Measurements from ENCODE around the gene CACNB4. TPM values are rescaled to one million over a fixed set of nuclear protein-coding genes. Genes with fewer than 3 reads are reported as not detected.

Gene CACNB4
- total RNA-seq, 1 experiment from 2014 or later = 0.19 TPM

DNA sequence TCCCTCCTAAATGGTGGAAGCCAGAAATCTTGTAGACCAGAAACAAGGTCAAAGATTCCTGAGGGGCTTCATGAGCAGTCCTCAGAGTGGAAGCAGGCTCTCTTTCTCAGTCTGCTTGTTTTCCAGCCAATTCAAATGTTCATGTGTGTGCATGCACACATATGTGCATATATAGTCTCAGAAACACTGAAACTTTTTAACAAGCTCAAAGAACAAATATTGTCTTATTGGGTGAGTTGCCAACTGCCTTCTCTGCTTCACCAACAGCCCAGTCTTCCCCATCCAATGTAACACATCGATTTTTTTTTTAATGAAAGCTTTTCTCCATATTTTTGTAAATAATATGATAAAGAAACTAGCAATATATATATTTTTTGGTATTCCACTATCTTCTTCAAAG lies 3.7 kb downstream of the CACNB4 start:
- Histone ChIP-seq H3K4me3 (ENCODE audit: low read depth, low read length, poor library complexity, severe bottlenecking) (no peak overlapping the region), H3K27me3 (replicated peaks; ENCODE audit: insufficient read depth, low read depth, low read length, poor library complexity) (peaks cover 60% of the 10 kb centered on the region), H3K4me1 (ENCODE audit: insufficient read depth, low read length, poor library complexity, severe bottlenecking) (peaks cover 15% of the 10 kb centered on the region), H3K27ac (ENCODE audit: low read depth, low read length, poor library complexity, severe bottlenecking) (no peak overlapping the region), H3K9me3 (ENCODE audit: low read depth, low read length, poor library complexity, severe bottlenecking) (no peaks in the 10 kb centered on the region), H3K36me3 (ENCODE audit: insufficient read depth, low read length, poor library complexity, severe bottlenecking) (no peaks in the 10 kb centered on the region)
- BruUV-seq (replicated peaks) = no TSS peak
- DNase-seq (ENCODE audit: low spot score) = no peak
- no peak for TF ChIP-seq CTCF (conservative IDR thresholded peaks at IDR 0.05; ENCODE audit: low read depth, low read length)
- TF ChIP-seq EZH2 (IDR thresholded peaks at IDR 0.05; ENCODE audit: borderline replicate concordance, low read depth, low read length, poor library complexity, severe bottlenecking) = no peak
- ChIA-PET POLR2A (ENCODE audit: low non-redundant PET) (no interaction called here), CTCF (no interaction called here)
- intact Hi-C loops (cut with micrococcal nuclease; ENCODE audit: unreplicated experiment) = no loop called here

DNA sequence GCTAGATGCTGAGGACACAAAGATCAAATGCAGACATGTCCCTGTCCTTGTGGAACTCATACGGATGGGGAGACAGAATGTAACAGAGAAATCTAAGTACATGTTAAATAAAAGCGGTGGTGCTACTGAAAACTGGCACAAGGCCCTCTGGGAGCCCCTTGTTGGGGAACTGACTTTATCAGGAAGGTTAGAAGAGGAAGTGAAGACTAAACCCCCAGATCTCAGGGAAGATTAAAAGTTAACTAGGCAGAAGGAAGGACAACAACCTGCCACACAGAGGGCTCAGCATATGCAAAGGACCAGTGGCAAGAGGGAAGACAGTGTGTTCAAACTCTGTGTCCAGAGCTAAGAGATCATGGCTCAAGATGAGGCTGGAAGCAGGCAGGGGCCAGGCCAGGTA lies 4.8 kb downstream of the CACNB4 start:
- no peak overlapping the region for H3K27ac ChIP-seq (ENCODE audit: low read depth, low read length, poor library complexity, severe bottlenecking)
- peaks cover 15% of the 10 kb centered on the region for H3K4me1 ChIP-seq (ENCODE audit: insufficient read depth, low read length, poor library complexity, severe bottlenecking)
- no TSS peak for BruUV-seq (replicated peaks)
- H3K36me3 ChIP-seq (ENCODE audit: insufficient read depth, low read length, poor library complexity, severe bottlenecking) = no peaks in the 10 kb centered on the region
- CTCF ChIA-PET = no interaction called here
- no peaks in the 10 kb centered on the region for H3K9me3 ChIP-seq (ENCODE audit: low read depth, low read length, poor library complexity, severe bottlenecking)
- no peak overlapping the region for H3K4me3 ChIP-seq (ENCODE audit: low read depth, low read length, poor library complexity, severe bottlenecking)
- H3K27me3 ChIP-seq (replicated peaks; ENCODE audit: insufficient read depth, low read depth, low read length, poor library complexity) = peaks cover 48% of the 10 kb centered on the region
- TF ChIP-seq EZH2 (IDR thresholded peaks at IDR 0.05; ENCODE audit: borderline replicate concordance, low read depth, low read length, poor library complexity, severe bottlenecking) (no peak), CTCF (conservative IDR thresholded peaks at IDR 0.05; ENCODE audit: low read depth, low read length) (no peak)
- intact Hi-C loops (cut with micrococcal nuclease; ENCODE audit: unreplicated experiment) = no loop called here
- POLR2A ChIA-PET (ENCODE audit: low non-redundant PET) = no interaction called here
- no peak for DNase-seq (ENCODE audit: low spot score)

- CTCF ChIA-PET = no interaction called here
- no peaks in the 10 kb centered on the region for H3K36me3 ChIP-seq (ENCODE audit: insufficient read depth, low read length, poor library complexity, severe bottlenecking)
- intact Hi-C loops (cut with micrococcal nuclease; ENCODE audit: unreplicated experiment) = no loop called here
- no peak for DNase-seq (ENCODE audit: low spot score)
- peaks cover 12% of the 10 kb centered on the region for H3K4me1 ChIP-seq (ENCODE audit: insufficient read depth, low read length, poor library complexity, severe bottlenecking)
- no TSS peak for BruUV-seq (replicated peaks)
- POLR2A ChIA-PET (ENCODE audit: low non-redundant PET) = interaction anchor here (0.5 kb wide), 1 partner anchor 10 kb away, joined by 3 read pairs; no protein-coding TSS in a partner anchor
- no peak overlapping the region for H3K4me3 ChIP-seq (ENCODE audit: low read depth, low read length, poor library complexity, severe bottlenecking)
- H3K9me3 ChIP-seq (ENCODE audit: low read depth, low read length, poor library complexity, severe bottlenecking) = no peaks in the 10 kb centered on the region
- peaks cover 43% of the 10 kb centered on the region for H3K27me3 ChIP-seq (replicated peaks; ENCODE audit: insufficient read depth, low read depth, low read length, poor library complexity)
- H3K27ac ChIP-seq (ENCODE audit: low read depth, low read length, poor library complexity, severe bottlenecking) = no peak overlapping the region
- no peak for TF ChIP-seq EZH2 (IDR thresholded peaks at IDR 0.05; ENCODE audit: borderline replicate concordance, low read depth, low read length, poor library complexity, severe bottlenecking)
- no peak for TF ChIP-seq CTCF (conservative IDR thresholded peaks at IDR 0.05; ENCODE audit: low read depth, low read length)
Observed at GRCh38 chr2:152093464-152093863, 5.4 kb downstream of the CACNB4 start.

Data from A673 (cell line).